GM12873 (cell line): Measurements from ENCODE around the gene TCAF1.

ENCODE experiments used
- CTCF ChIP-seq: IDR thresholded peaks from 2 replicates; pipeline ENCODE4 v1.5.1; 2012; ENCODE audit warnings: low read depth, mild to moderate bottlenecking, moderate library complexity, low read length, control low read depth; ENCODE audit not compliant: insufficient read depth; ENCODE audit errors: missing control alignments

Gene TCAF1

GRCh38 chr7:143934526-143935325, 32.8 kb upstream of the TCAF1 start, which contains the start of gene OR2F2:
OR2F2 (plus strand) TSS chr7:143935233; CDS start chr7:143935233, 0 bp downstream.
- TF ChIP-seq CTCF, result no peak

- TF ChIP-seq CTCF, result no peak
Measured at GRCh38 chr7:143931739-143932138, 29.8 kb upstream of the TCAF1 start.

GRCh38 chr7:143929224-143929920, 27.4 kb upstream of the TCAF1 start:
- TF ChIP-seq CTCF, result no peak

- TF ChIP-seq CTCF, result no peak
Measured at GRCh38 chr7:143924851-143925250, 22.9 kb upstream of the TCAF1 start.

- TF ChIP-seq CTCF, result peak; percentile 20
Measured at GRCh38 chr7:143914938-143915652, 13.1 kb upstream of the TCAF1 start.

GRCh38 chr7:143913945-143914615, 12.1 kb upstream of the TCAF1 start:
- no peak for TF ChIP-seq CTCF
